GM19395 (cell line): Measurements from ENCODE around the gene MALSU1.

ENCODE experiments used
- ATAC-seq: cut with Tn5 transposase; IDR thresholded peaks from one replicate; pipeline ENCODE4 v1.9.1; 2021; ENCODE audit warnings: mild to moderate bottlenecking, moderate library complexity; ENCODE audit not compliant: unreplicated experiment

MALSU1 gene

GRCh38 chr7:23357190-23358093, 58.3 kb downstream of the MALSU1 start:
- ATAC-seq = peak; percentile 58

DNA sequence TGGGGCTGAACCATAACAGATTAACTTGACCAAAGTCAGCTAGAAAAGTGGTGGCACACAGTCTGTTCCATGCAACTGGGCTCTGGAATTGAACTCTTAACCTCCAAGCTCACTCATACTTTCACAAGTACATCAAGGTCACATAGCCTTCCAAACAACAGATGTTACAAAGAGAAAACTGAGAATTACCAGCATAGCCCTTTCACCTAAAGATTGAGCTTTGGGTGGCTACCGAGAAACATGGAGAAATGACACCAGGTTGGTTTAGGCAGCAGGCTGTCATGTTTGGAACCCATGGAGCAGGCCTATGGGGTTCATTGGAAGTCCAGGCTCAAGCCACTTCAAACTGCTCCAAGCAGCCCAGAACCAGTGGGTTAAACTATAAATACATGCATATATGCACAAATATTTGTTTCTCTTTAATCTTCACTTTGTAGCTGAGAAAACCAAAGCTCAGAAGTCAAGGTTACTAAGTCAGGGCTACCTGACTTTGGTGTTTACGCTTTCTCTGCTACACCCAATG, 59.1 kb downstream of the MALSU1 start:
- no peak for ATAC-seq
